Measurements from ENCODE around the gene YIPF2.
"Not testable (repeated sequence)": the region's sequence is repeated elsewhere in the genome, so short reads cannot be mapped to it uniquely, and the experiment has no call there.

The YIPF2 gene

GRCh38 chr19:10960314-10961072, 32.1 kb upstream of the YIPF2 start, which contains the start of gene SMARCA4:
TSS of gene SMARCA4 (plus strand) at chr19:10961030. CDS start at chr19:10984152, 23,122 bp downstream.
- no peak for TF ChIP-seq CTCF (IDR thresholded peaks at IDR 0.05)
- Histone ChIP-seq H3K27ac (peak within 1 kb of the TSS; percentile 93 to 95), H3K4me3 (peak within 1 kb of the TSS; percentile 97)
- DNase-seq (ENCODE audit: low spot score): peak; percentile 96

GRCh38 chr19:10959277-10959968, 31.0 kb upstream of the YIPF2 start:
- peak overlapping the region; percentile 97 for H3K4me3 ChIP-seq
- peak overlapping the region in 1 of 2 donors; percentile 95 for H3K27ac ChIP-seq
- not testable (repeated sequence) for DNase-seq (ENCODE audit: low spot score)

GRCh38 chr19:10952809-10953208, 24.4 kb upstream of the YIPF2 start:
- Histone ChIP-seq H3K4me3 (no peak overlapping the region), H3K27ac (no peak overlapping the region)
- TF ChIP-seq CTCF (IDR thresholded peaks at IDR 0.05): no peak
- DNase-seq (ENCODE audit: low spot score): no peak

- DNase-seq (ENCODE audit: low spot score): no peak
- Histone ChIP-seq H3K27ac (no peak overlapping the region), H3K4me3 (no peak overlapping the region)
- no peak for TF ChIP-seq CTCF (IDR thresholded peaks at IDR 0.05)
These were observed 18.7 kb upstream of the YIPF2 start for GRCh38 chr19:10946958-10947657.

- H3K4me3 ChIP-seq: no peak overlapping the region
These were observed 16.8 kb upstream of the YIPF2 start for GRCh38 chr19:10945264-10945663.

GRCh38 chr19:10943412-10943811, 15.0 kb upstream of the YIPF2 start:
- not testable (repeated sequence) for H3K27ac ChIP-seq; DNase-seq (ENCODE audit: low spot score)

More at GRCh38 chr19:10945264-10945663, 16.8 kb upstream of the YIPF2 start:
- no peak for DNase-seq (ENCODE audit: low spot score)
- TF ChIP-seq CTCF (IDR thresholded peaks at IDR 0.05): no peak
- no peak overlapping the region for H3K27ac ChIP-seq

GRCh38 chr19:10941649-10942048, 13.2 kb upstream of the YIPF2 start:
- not testable (repeated sequence) for H3K27ac ChIP-seq; DNase-seq (ENCODE audit: low spot score); H3K4me3 ChIP-seq

More at GRCh38 chr19:10943412-10943811, 15.0 kb upstream of the YIPF2 start:
- H3K4me3 ChIP-seq: not testable (repeated sequence)

- Histone ChIP-seq H3K4me3 (peak overlapping the region; percentile 40), H3K27ac (no peak overlapping the region)
- no peak for DNase-seq (ENCODE audit: low spot score)
- no peak for TF ChIP-seq CTCF (IDR thresholded peaks at IDR 0.05)
These were observed 8.2 kb upstream of the YIPF2 start for GRCh38 chr19:10936661-10937084.

Data from coronary artery (tissue), 2 donors.